MV-4-11 (cell line): ENCODE data around the gene C9orf43.

Experiments used
- DNase-seq: peaks from one replicate; lab custom pipeline; 2025; lab: John Stamatoyannopoulos, UW

Gene C9orf43

GRCh38 chr9:113465599-113466140 lies 55.1 kb downstream of the C9orf43 start:
- DNase-seq = no peak

- DNase-seq = no peak
Observed at GRCh38 chr9:113467183-113467582, 56.6 kb downstream of the C9orf43 start.

GRCh38 chr9:113468716-113469448 lies 58.3 kb downstream of the C9orf43 start:
- no peak for DNase-seq

GRCh38 chr9:113471143-113471542 lies 60.6 kb downstream of the C9orf43 start:
- DNase-seq = no peak

- no peak for DNase-seq
Observed at GRCh38 chr9:113471566-113471965, 61.0 kb downstream of the C9orf43 start.

- DNase-seq = no peak
Observed at GRCh38 chr9:113472199-113472598, 61.7 kb downstream of the C9orf43 start.

GRCh38 chr9:113474360-113475028 lies 63.9 kb downstream of the C9orf43 start:
- no peak for DNase-seq

- no peak for DNase-seq
Observed at GRCh38 chr9:113475031-113475430, 64.5 kb downstream of the C9orf43 start.

- DNase-seq = no peak
Observed at GRCh38 chr9:113475992-113476391, 65.4 kb downstream of the C9orf43 start.

GRCh38 chr9:113476511-113476916 lies 66.0 kb downstream of the C9orf43 start:
- DNase-seq = no peak

- DNase-seq = no peak
Observed at GRCh38 chr9:113477058-113477457, 66.5 kb downstream of the C9orf43 start.

GRCh38 chr9:113477661-113478060 lies 67.1 kb downstream of the C9orf43 start:
- no peak for DNase-seq

GRCh38 chr9:113479174-113479621 lies 68.7 kb downstream of the C9orf43 start:
- no peak for DNase-seq
